Effector memory CD4-positive, alpha-beta T cell (primary cell): ENCODE data around the gene ACRV1.

ENCODE experiments used
- DNase-seq, 3 donors: peaks; one replicate each; pipeline ENCODE4 v3.0.0-alpha.2; 2020
- H3K27ac ChIP-seq: 2 replicates; pipeline ENCODE4 v1.7.0; 2013; ENCODE audit warnings: mild to moderate bottlenecking, low read length, moderate library complexity; ENCODE audit not compliant: insufficient read depth, poor library complexity, severe bottlenecking
- H3K27me3 ChIP-seq: replicated peaks from 2 replicates; pipeline ENCODE4 v1.7.0; 2013; ENCODE audit warnings: mild to moderate bottlenecking, low read length; ENCODE audit not compliant: insufficient read depth, control insufficient read depth, poor library complexity, severe bottlenecking
- H3K36me3 ChIP-seq: 2 replicates; pipeline ENCODE4 v1.7.0; 2013; ENCODE audit warnings: mild to moderate bottlenecking, low read length, moderate library complexity; ENCODE audit not compliant: control insufficient read depth, insufficient read depth
- H3K4me1 ChIP-seq: 2 replicates; pipeline ENCODE4 v1.7.0; 2013; ENCODE audit warnings: low read length, mild to moderate bottlenecking; ENCODE audit not compliant: control insufficient read depth, insufficient read depth, poor library complexity, severe bottlenecking
- H3K4me3 ChIP-seq: 2 replicates; pipeline ENCODE4 v1.7.0; 2013; ENCODE audit warnings: low read length, low read depth, mild to moderate bottlenecking; ENCODE audit not compliant: insufficient read depth, poor library complexity, severe bottlenecking
- H3K9me3 ChIP-seq: 2 replicates; pipeline ENCODE4 v1.7.0; 2013; ENCODE audit warnings: mild to moderate bottlenecking, low read length, moderate library complexity; ENCODE audit not compliant: control insufficient read depth

ACRV1 gene

DNA sequence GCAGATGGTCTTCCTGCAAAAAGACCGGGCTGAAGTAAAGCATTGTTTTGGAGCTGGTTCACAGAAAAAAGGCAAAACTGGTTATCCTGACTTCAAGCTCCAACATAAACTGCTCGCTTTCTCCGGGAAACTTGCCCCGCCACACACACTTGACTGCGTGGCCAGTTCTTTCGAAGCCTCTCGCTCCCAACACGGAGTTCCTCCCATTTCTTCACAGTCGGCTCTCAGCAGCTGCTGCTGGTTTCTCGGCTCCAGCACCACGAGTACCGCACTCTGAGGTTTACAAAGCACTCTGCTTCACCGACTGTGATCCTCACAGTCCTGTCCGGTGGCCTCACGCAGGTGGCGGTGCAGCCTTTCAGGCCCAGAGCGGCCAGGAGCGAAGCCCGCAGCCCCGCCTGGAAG lies 55.4 kb downstream of the ACRV1 start:
- H3K36me3 ChIP-seq, result peaks cover 15% of the 10 kb centered on the region
- peak overlapping the region; percentile 97 for H3K27ac ChIP-seq
- peaks cover 9% of the 10 kb centered on the region for H3K4me1 ChIP-seq
- H3K4me3 ChIP-seq, result peak overlapping the region; percentile 82
- H3K27me3 ChIP-seq, result no peaks in the 10 kb centered on the region
- H3K9me3 ChIP-seq, result no peaks in the 10 kb centered on the region
- DNase-seq, result no peak

DNA sequence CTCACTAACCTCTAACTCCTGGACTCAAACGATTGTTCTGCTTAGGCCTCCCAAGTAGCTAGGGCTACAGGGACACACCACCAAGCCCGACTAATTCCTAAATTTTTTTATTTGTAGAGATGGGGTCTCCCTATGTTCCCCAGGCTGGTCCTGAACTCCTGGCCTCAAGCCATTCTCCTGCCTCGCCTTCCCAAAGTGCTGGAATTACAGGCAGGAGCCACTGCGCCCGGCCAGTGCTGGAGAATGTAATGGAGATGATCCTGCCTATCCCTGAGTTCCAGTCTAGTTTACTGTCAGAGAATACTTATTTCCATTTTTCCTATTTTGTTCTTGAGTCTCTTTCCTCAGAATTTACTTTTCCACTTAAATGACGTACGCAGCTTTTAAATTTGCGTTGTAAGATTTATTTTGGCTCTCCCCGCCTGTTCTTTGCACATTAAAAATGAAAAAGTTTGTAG lies 55.9 kb downstream of the ACRV1 start, which contains the start of gene CHEK1:
Gene CHEK1, plus strand, starts transcription at position 408 of the 458 bp plus-strand sequence. CDS start 1,606 bp downstream, outside the sequence.
- H3K9me3 ChIP-seq, result no peaks in the 10 kb centered on the region
- peak within 1 kb of the TSS; percentile 82 for H3K4me3 ChIP-seq
- H3K36me3 ChIP-seq, result peaks cover 18% of the 10 kb centered on the region
- no peak for DNase-seq
- H3K27me3 ChIP-seq, result no peaks in the 10 kb centered on the region
- H3K27ac ChIP-seq, result peak within 1 kb of the TSS; percentile 97
- H3K4me1 ChIP-seq, result peaks cover 9% of the 10 kb centered on the region

DNA sequence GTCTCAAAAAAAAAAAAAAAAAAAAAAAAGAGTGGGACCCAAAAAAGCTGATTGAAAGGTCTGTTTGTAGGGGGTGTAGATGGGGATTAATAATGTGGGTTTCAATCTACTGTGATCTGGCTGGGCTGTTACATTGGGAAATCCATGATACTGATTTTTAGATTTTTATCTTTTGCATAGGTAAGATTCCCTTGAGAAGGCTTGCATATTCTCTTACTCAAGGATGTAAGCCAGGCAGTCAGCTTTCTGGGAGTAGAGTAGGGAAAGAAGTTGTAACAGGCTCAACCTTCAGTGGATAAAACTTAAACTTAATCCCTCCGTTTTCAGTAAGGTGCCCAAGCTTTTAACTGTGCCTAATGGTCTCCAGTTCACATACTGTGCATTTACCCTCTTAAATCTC lies 57.6 kb downstream of the ACRV1 start:
- Histone ChIP-seq H3K9me3 (no peaks in the 10 kb centered on the region), H3K27me3 (no peaks in the 10 kb centered on the region), H3K4me3 (no peak overlapping the region), H3K36me3 (peaks cover 25% of the 10 kb centered on the region), H3K4me1 (peaks cover 9% of the 10 kb centered on the region), H3K27ac (no peak overlapping the region)
- no peak for DNase-seq

DNA sequence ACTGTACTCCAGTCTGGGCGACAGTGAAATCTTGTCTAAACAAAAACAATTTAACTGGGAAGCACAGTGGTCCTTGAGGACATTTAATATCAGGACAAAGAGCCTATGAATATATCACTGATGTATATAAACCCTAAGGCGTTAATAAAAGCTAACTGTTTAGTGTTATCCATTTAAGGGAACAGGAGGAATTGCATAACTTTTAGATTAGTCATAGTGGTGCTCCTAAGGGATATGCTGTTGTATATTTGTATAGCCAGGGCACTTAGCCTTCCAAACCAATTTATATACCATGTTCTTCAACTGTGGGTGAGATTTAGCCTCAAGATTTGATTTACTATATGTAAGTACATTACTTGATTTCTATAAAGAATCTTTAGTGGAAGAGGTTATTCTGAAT lies 58.7 kb downstream of the ACRV1 start:
- Histone ChIP-seq H3K4me1 (peaks cover 9% of the 10 kb centered on the region), H3K9me3 (no peaks in the 10 kb centered on the region), H3K27ac (no peak overlapping the region), H3K27me3 (no peaks in the 10 kb centered on the region), H3K36me3 (peaks cover 31% of the 10 kb centered on the region), H3K4me3 (no peak overlapping the region)
- no peak for DNase-seq
